Lower leg skin (tissue), 3 donors: ENCODE data around the gene ECE1.

ENCODE experiments used
- POLR2A ChIP-seq, 2 donors: fragments of 450-650 bp; IDR thresholded peaks; one replicate each; pipeline ENCODE4 v1.6.1; 2016 to 2017; ENCODE audit warnings: antibody characterized with exemption in 2 of 2, mild to moderate bottlenecking in 1 of 2, moderate library complexity in 1 of 2
- TF ChIP-seq, protein P1 (sequence below), 3 donors: fragments of 450-650 bp; IDR thresholded peaks; one replicate each; pipeline ENCODE4 v1.5.1; 2016; ENCODE audit warnings: antibody characterized with exemption in 3 of 3, mild to moderate bottlenecking in 3 of 3, moderate library complexity in 2 of 3

DNA sequence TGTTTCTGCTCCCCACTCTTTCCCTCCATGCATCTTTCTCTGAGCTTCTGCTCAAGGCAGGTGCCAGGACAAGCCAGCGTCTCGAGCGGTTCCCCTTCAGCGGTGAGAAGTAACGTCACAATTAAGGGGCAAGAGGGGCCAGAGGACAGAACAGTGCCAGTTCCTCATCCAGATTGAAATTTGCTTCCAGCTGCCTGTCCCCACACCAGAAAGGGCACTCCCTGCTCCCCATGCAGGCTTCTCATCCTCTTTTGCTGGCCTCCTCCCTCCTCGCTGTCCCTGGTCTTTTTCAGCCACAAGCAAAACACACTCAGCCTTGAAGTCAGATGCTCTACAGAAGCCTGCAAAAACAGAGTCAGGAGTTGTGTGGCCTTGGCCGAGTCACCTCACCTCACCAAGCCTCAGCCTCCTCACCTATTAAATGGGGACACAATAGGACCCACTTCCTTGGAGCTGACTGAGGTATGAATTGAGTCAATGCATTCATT is 35.0 kb upstream of the ECE1 start:
- TF ChIP-seq, protein P1, sequence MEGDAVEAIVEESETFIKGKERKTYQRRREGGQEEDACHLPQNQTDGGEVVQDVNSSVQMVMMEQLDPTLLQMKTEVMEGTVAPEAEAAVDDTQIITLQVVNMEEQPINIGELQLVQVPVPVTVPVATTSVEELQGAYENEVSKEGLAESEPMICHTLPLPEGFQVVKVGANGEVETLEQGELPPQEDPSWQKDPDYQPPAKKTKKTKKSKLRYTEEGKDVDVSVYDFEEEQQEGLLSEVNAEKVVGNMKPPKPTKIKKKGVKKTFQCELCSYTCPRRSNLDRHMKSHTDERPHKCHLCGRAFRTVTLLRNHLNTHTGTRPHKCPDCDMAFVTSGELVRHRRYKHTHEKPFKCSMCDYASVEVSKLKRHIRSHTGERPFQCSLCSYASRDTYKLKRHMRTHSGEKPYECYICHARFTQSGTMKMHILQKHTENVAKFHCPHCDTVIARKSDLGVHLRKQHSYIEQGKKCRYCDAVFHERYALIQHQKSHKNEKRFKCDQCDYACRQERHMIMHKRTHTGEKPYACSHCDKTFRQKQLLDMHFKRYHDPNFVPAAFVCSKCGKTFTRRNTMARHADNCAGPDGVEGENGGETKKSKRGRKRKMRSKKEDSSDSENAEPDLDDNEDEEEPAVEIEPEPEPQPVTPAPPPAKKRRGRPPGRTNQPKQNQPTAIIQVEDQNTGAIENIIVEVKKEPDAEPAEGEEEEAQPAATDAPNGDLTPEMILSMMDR (IDR thresholded peaks at IDR 0.05), result no peak
- no peak for TF ChIP-seq POLR2A (IDR thresholded peaks at IDR 0.05)
